HCT116 (cell line): ENCODE measurements around the gene MTFR1L. TPM values are rescaled to one million over a fixed set of nuclear protein-coding genes. Genes with fewer than 3 reads are reported as not detected.

Experiments used
- ATAC-seq: fragments of 200-7000 bp; cut with Tn5 transposase; 2 replicates; pipeline ENCODE4 v1.9.1; 2020; ENCODE audit warnings: mild to moderate bottlenecking, moderate library complexity
- BruUV-seq: library from RNA; stranded (reverse); fragments of 400-500 nt; replicated peaks from 2 replicates; lab custom pipeline; 2021; lab: Mats Ljungman, UMichigan
- CTCF ChIA-PET: fragments of 300-600 bp; sonication (Branson Sonifier 250); formaldehyde crosslinking; loops from one replicate; lab custom pipeline; 2021; ENCODE audit warnings: antibody characterized with exemption; lab: Charles Lee
- POLR2A ChIA-PET: fragments of 300-600, 350-600 bp; sonication (Branson Sonifier 250); formaldehyde crosslinking; loops from one replicate; lab custom pipeline; 2021; ENCODE audit warnings: antibody characterized with exemption; lab: Charles Lee
- RAD21 ChIA-PET, 2 experiments: fragments of 300-600 bp; sonication (Branson Sonifier 250); formaldehyde crosslinking; loops; one replicate each; lab custom pipeline; 2023; ENCODE audit warnings: low total read pairs in 2 of 2; ENCODE audit not compliant: uncharacterized antibody in 2 of 2, unreplicated experiment in 2 of 2, low non-redundant PET in 1 of 2; lab: Charles Lee
- DNase-seq: peaks from one replicate; pipeline ENCODE4 v3.0.0-alpha.2; 2010; ENCODE audit warnings: low read depth, low spot score
- H2AFZ ChIP-seq: fragments of 200-600 bp; shearing (Covaris generic), sonication (generic); 2 replicates; pipeline ENCODE4 v1.6.1; 2017; ENCODE audit warnings: low read depth, mixed run types, mixed read lengths, antibody characterized with exemption, low read length; ENCODE audit not compliant: poor library complexity, severe bottlenecking
- H3K27ac ChIP-seq: 2 replicates; pipeline ENCODE4 v1.5.1; 2012; ENCODE audit warnings: low read depth, low read length
- H3K27me3 ChIP-seq: fragments of 200-600 bp; sonication (generic); 2 replicates; pipeline ENCODE4 v1.6.1; 2016; ENCODE audit warnings: mixed run types, low read length, mixed read lengths; ENCODE audit not compliant: insufficient read depth
- H3K36me3 ChIP-seq, 2 experiments: fragments of 200-500 bp in 1 of 2; fragments of 200-600 bp in 1 of 2; sonication (Bioruptor generic) in 1 of 2; sonication (generic) in 1 of 2; 2 replicates each; pipeline versions ENCODE4 v1.5.1 to v1.6.1; 2014 to 2016; ENCODE audit warnings: low read length in 2 of 2, inconsistent platforms in 1 of 2, mixed read lengths in 1 of 2, mixed run types in 1 of 2; ENCODE audit not compliant: insufficient read depth in 2 of 2, control insufficient read depth in 1 of 2
- H3K4me1 ChIP-seq, 2 experiments: fragments of 200-600 bp in 1 of 2; sonication (generic) in 1 of 2; 2 replicates each; pipeline versions ENCODE4 v1.5.1 to v1.6.1; 2012 to 2017; ENCODE audit warnings: low read length in 2 of 2, inconsistent platforms in 1 of 2, mild to moderate bottlenecking in 1 of 2, mixed read lengths in 1 of 2, mixed run types in 1 of 2, moderate library complexity in 1 of 2; ENCODE audit not compliant: insufficient read depth in 2 of 2, control insufficient read depth in 1 of 2
- H3K4me2 ChIP-seq: fragments of 200-600 bp; sonication (generic); 2 replicates; pipeline ENCODE4 v1.6.1; 2017; ENCODE audit warnings: mixed run types, low read length, mixed read lengths
- H3K4me3 ChIP-seq, 2 experiments: fragments of 200-600 bp in 1 of 2; sonication (generic) in 1 of 2; replicated peaks in 1 of 2; 2 replicates each; pipeline ENCODE4 v1.5.1; 2011 to 2016; ENCODE audit warnings: low read length in 2 of 2, control low read depth in 1 of 2, low read depth in 1 of 2, mild to moderate bottlenecking in 1 of 2, mixed read lengths in 1 of 2, mixed run types in 1 of 2
- H3K79me2 ChIP-seq: fragments of 200-600 bp; sonication (generic); 2 replicates; pipeline ENCODE4 v1.6.1; 2017; ENCODE audit warnings: mild to moderate bottlenecking, mixed run types, low read length, moderate library complexity, mixed read lengths; ENCODE audit not compliant: insufficient read depth
- H3K9ac ChIP-seq: fragments of 200-600 bp; sonication (generic); 2 replicates; pipeline ENCODE4 v1.6.1; 2016; ENCODE audit warnings: low read length, mixed read lengths
- H3K9me2 ChIP-seq: fragments of 200-600 bp; sonication (generic), shearing (Covaris generic); 2 replicates; pipeline ENCODE4 v1.6.1; 2017; ENCODE audit warnings: mixed run types, mild to moderate bottlenecking, moderate library complexity; ENCODE audit not compliant: insufficient read depth
- H3K9me3 ChIP-seq, 2 experiments: fragments of 200-500 bp in 1 of 2; fragments of 200-600 bp in 1 of 2; sonication (Bioruptor generic) in 1 of 2; sonication (generic) in 1 of 2; 2 replicates each; pipeline ENCODE4 v1.6.1; 2014 to 2017; ENCODE audit warnings: low read length in 2 of 2, mixed read lengths in 2 of 2, inconsistent platforms in 1 of 2, low read depth in 1 of 2, mild to moderate bottlenecking in 1 of 2, mixed run types in 1 of 2, moderate library complexity in 1 of 2; ENCODE audit not compliant: control insufficient read depth in 1 of 2, insufficient read depth in 1 of 2
- H4K20me1 ChIP-seq: fragments of 200-600 bp; sonication (generic), shearing (Covaris generic); 2 replicates; pipeline ENCODE4 v1.6.1; 2017; ENCODE audit warnings: mixed run types, mild to moderate bottlenecking, moderate library complexity; ENCODE audit not compliant: insufficient read depth
- POLR2A ChIP-seq: IDR thresholded peaks from 2 replicates; pipeline ENCODE4 v1.7.0; 2011; ENCODE audit warnings: borderline replicate concordance; ENCODE audit not compliant: insufficient read depth, insufficient read length; ENCODE audit errors: extremely low read depth
- SRF ChIP-seq: IDR thresholded peaks from 2 replicates; pipeline ENCODE4 v1.6.1; 2012; ENCODE audit warnings: low read depth
- ZFX ChIP-seq: fragments of 450-650 bp; IDR thresholded peaks from 2 replicates; pipeline ENCODE4 v1.6.1; 2017
- ZNF274 ChIP-seq: fragments of 200-500 bp; sonication (Bioruptor generic); IDR thresholded peaks from 2 replicates; pipeline ENCODE4 v1.6.1; 2014; ENCODE audit warnings: mild to moderate bottlenecking, low read depth, low read length, inconsistent platforms
- intact Hi-C: fragments of 100-400 bp; cut with micrococcal nuclease; formaldehyde crosslinking; loops from 2 replicates; pipeline ENCODE4 v1.10.0; 2022
- total RNA-seq: library from RNA; stranded (reverse); gene quantifications from one replicate; pipeline ENCODE4 v1.2.1, GENCODE V29; 2021; ENCODE audit not compliant: unreplicated experiment
- TF ChIP-seq, protein P1 (sequence below), 3 experiments: fragments of 200-600 bp in 1 of 3; sonication (generic) in 1 of 3; IDR thresholded peaks in 2 of 3; conservative IDR thresholded peaks in 1 of 3; 2 replicates each; pipeline ENCODE4 v1.5.1; 2012 to 2017; ENCODE audit warnings: low read depth in 2 of 3, low read length in 2 of 3, antibody characterized with exemption in 1 of 3, borderline replicate concordance in 1 of 3, control low read depth in 1 of 3, mild to moderate bottlenecking in 1 of 3, mixed read lengths in 1 of 3, mixed run types in 1 of 3, moderate library complexity in 1 of 3; ENCODE audit not compliant: insufficient read depth in 1 of 3
- TF ChIP-seq, protein P2 (sequence below): IDR thresholded peaks from 2 replicates; pipeline ENCODE4 v1.6.1; 2012

MTFR1L gene
- total RNA-seq, 1 experiment from 2014 or later = 35.8 TPM

- Histone ChIP-seq H3K9me3 (no peaks in the 10 kb centered on the region), H3K9ac (no peak overlapping the region), H3K79me2 (no peaks in the 10 kb centered on the region), H3K36me3 (no peaks in the 10 kb centered on the region), H3K4me3 (no peak overlapping the region), H3K27me3 (no peaks in the 10 kb centered on the region), H3K4me2 (no peak overlapping the region), H3K4me1 (peaks cover 9 to 13% of the 10 kb centered on the region in 2 experiments), H2AFZ (no peak overlapping the region), H3K9me2 (no peaks in the 10 kb centered on the region), H3K27ac (no peak overlapping the region), H4K20me1 (no peaks in the 10 kb centered on the region)
- POLR2A ChIA-PET = no interaction called here
- intact Hi-C loops = no loop called here
- CTCF ChIA-PET = no interaction called here
- TF ChIP-seq ZFX (no peak), SRF (no peak), POLR2A (no peak), ZNF274 (no peak)
- TF ChIP-seq, protein P1, sequence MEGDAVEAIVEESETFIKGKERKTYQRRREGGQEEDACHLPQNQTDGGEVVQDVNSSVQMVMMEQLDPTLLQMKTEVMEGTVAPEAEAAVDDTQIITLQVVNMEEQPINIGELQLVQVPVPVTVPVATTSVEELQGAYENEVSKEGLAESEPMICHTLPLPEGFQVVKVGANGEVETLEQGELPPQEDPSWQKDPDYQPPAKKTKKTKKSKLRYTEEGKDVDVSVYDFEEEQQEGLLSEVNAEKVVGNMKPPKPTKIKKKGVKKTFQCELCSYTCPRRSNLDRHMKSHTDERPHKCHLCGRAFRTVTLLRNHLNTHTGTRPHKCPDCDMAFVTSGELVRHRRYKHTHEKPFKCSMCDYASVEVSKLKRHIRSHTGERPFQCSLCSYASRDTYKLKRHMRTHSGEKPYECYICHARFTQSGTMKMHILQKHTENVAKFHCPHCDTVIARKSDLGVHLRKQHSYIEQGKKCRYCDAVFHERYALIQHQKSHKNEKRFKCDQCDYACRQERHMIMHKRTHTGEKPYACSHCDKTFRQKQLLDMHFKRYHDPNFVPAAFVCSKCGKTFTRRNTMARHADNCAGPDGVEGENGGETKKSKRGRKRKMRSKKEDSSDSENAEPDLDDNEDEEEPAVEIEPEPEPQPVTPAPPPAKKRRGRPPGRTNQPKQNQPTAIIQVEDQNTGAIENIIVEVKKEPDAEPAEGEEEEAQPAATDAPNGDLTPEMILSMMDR (IDR thresholded peaks at IDR 0.05 in 2 of 3, conservative IDR thresholded peaks at IDR 0.05 in 1 of 3; ENCODE audit: borderline replicate concordance in 1 of 3, insufficient read depth in 1 of 3, low read depth in 2 of 3, low read length in 2 of 3) = no peak
- TF ChIP-seq, protein P2, sequence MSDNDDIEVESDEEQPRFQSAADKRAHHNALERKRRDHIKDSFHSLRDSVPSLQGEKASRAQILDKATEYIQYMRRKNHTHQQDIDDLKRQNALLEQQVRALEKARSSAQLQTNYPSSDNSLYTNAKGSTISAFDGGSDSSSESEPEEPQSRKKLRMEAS = no peak
- RAD21 ChIA-PET = no interaction called here
- DNase-seq (no peak), ATAC-seq (no peak)
- BruUV-seq = no TSS peak
Measured at GRCh38 chr1:25770541-25771220, 49.1 kb upstream of the MTFR1L start.
